ENCODE measurements around the gene PDZRN4. TPM values are rescaled to one million over a fixed set of nuclear protein-coding genes. Genes with fewer than 3 reads are reported as not detected.

The PDZRN4 gene
- total RNA-seq, 1 donor from 2014 or later = 1.5 TPM

GRCh38 chr12:41459111-41459905 lies 271.2 kb downstream of the PDZRN4 start:
- no peak overlapping the region for H3K4me3 Mint-ChIP-seq (ENCODE audit: unreplicated experiment)
- no peak overlapping the region for H3K27ac Mint-ChIP-seq (ENCODE audit: unreplicated experiment)
- peaks cover 4% of the 10 kb centered on the region for H3K4me1 Mint-ChIP-seq (ENCODE audit: low read depth, unreplicated experiment)
- no peak for DNase-seq
- no peak for TF ChIP-seq CTCF (IDR thresholded peaks at IDR 0.05; ENCODE audit: partially characterized antibody, unreplicated experiment)
- H3K27me3 Mint-ChIP-seq (ENCODE audit: unreplicated experiment) = peaks cover 2% of the 10 kb centered on the region
- no peaks in the 10 kb centered on the region for H3K36me3 Mint-ChIP-seq (ENCODE audit: unreplicated experiment)
- H3K9me3 Mint-ChIP-seq (ENCODE audit: unreplicated experiment) = peaks cover 4% of the 10 kb centered on the region

- peaks cover 6% of the 10 kb centered on the region for H3K4me1 Mint-ChIP-seq (ENCODE audit: low read depth, unreplicated experiment)
Observed at GRCh38 chr12:41459906-41460214, 271.7 kb downstream of the PDZRN4 start.

DNA sequence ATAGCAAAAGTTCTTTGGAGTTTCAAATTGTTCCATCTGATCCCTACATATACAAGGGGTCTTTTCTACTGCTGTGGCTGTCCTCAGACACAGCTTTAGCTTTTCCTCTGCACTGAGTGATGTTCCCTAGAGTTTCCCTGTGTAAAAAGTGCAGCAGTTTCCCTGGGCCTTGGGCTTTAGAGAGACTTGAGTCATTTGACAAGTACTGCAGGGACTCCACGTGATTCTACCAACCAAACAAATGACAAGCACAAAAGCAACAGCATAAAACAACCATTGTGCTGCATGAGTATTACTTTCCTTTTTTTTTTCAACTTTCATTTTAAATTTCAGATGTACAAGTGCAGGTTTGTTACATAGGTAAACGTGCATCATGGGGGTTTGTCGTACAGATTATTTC lies 272.8 kb downstream of the PDZRN4 start:
- H3K27ac Mint-ChIP-seq (ENCODE audit: unreplicated experiment) = no peak overlapping the region
- no peak for TF ChIP-seq CTCF (IDR thresholded peaks at IDR 0.05; ENCODE audit: partially characterized antibody, unreplicated experiment)

More at GRCh38 chr12:41459906-41460214, 271.7 kb downstream of the PDZRN4 start:
- no peak overlapping the region for H3K27ac Mint-ChIP-seq (ENCODE audit: unreplicated experiment)
- peaks cover 4% of the 10 kb centered on the region for H3K9me3 Mint-ChIP-seq (ENCODE audit: unreplicated experiment)
- H3K4me3 Mint-ChIP-seq (ENCODE audit: unreplicated experiment) = no peak overlapping the region
- TF ChIP-seq CTCF (IDR thresholded peaks at IDR 0.05; ENCODE audit: partially characterized antibody, unreplicated experiment) = no peak
- H3K27me3 Mint-ChIP-seq (ENCODE audit: unreplicated experiment) = peaks cover 2% of the 10 kb centered on the region
- no peaks in the 10 kb centered on the region for H3K36me3 Mint-ChIP-seq (ENCODE audit: unreplicated experiment)
- DNase-seq = no peak

GRCh38 chr12:41462312-41462711 lies 274.2 kb downstream of the PDZRN4 start:
- no peak for DNase-seq
- peaks cover 2% of the 10 kb centered on the region for H3K27me3 Mint-ChIP-seq (ENCODE audit: unreplicated experiment)
- H3K9me3 Mint-ChIP-seq (ENCODE audit: unreplicated experiment) = peaks cover 4% of the 10 kb centered on the region
- no peaks in the 10 kb centered on the region for H3K36me3 Mint-ChIP-seq (ENCODE audit: unreplicated experiment)
- H3K4me1 Mint-ChIP-seq (ENCODE audit: low read depth, unreplicated experiment) = peaks cover 17% of the 10 kb centered on the region
- no peak overlapping the region for H3K4me3 Mint-ChIP-seq (ENCODE audit: unreplicated experiment)
- H3K27ac Mint-ChIP-seq (ENCODE audit: unreplicated experiment) = no peak overlapping the region
- TF ChIP-seq CTCF (IDR thresholded peaks at IDR 0.05; ENCODE audit: partially characterized antibody, unreplicated experiment) = no peak

More for the DNA sequence above, 272.8 kb downstream of the PDZRN4 start:
- Mint-ChIP-seq H3K9me3 (ENCODE audit: unreplicated experiment) (peaks cover 4% of the 10 kb centered on the region), H3K4me1 (ENCODE audit: low read depth, unreplicated experiment) (peaks cover 8% of the 10 kb centered on the region), H3K27me3 (ENCODE audit: unreplicated experiment) (peaks cover 2% of the 10 kb centered on the region), H3K4me3 (ENCODE audit: unreplicated experiment) (no peak overlapping the region), H3K36me3 (ENCODE audit: unreplicated experiment) (no peaks in the 10 kb centered on the region)
- DNase-seq = no peak

DNA sequence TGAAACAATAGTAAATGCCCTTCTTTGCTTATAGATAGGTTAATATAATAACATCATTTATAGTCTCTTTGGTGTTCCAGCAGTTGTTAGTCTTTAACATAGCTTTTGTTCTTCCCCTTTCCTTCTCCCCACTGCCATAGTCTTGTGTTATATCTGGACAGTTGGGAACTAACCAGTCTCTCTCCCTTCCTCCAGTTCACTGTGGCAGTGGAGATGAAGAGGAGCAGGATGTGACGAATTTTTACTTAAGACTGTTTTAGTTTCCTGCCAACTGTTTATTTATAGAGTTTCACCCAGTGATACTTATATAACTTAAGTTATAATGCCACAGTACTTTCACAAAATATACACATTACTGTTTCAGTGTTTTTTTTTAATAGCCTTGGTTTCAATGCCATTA lies 277.4 kb downstream of the PDZRN4 start:
- Mint-ChIP-seq H3K4me1 (ENCODE audit: low read depth, unreplicated experiment) (peaks cover 22% of the 10 kb centered on the region), H3K36me3 (ENCODE audit: unreplicated experiment) (no peaks in the 10 kb centered on the region), H3K27me3 (ENCODE audit: unreplicated experiment) (peaks cover 2% of the 10 kb centered on the region), H3K9me3 (ENCODE audit: unreplicated experiment) (peaks cover 4% of the 10 kb centered on the region), H3K4me3 (ENCODE audit: unreplicated experiment) (no peak overlapping the region), H3K27ac (ENCODE audit: unreplicated experiment) (no peak overlapping the region)
- no peak for DNase-seq
- no peak for TF ChIP-seq CTCF (IDR thresholded peaks at IDR 0.05; ENCODE audit: partially characterized antibody, unreplicated experiment)
